HEK293T (cell line): Measurements from ENCODE around the gene TAS2R40.

Experiments
- ARNT ChIP-seq: fragments of 450-650 bp; IDR thresholded peaks from 2 replicates; pipeline ENCODE4 v1.6.1; 2017; ENCODE audit warnings: mild to moderate bottlenecking
- BHLHE40 ChIP-seq: fragments of 450-650 bp; IDR thresholded peaks from 2 replicates; pipeline ENCODE4 v1.6.1; 2016; ENCODE audit warnings: mild to moderate bottlenecking, moderate library complexity, borderline replicate concordance
- FOXA1 ChIP-seq: fragments of 450-650 bp; IDR thresholded peaks from 2 replicates; pipeline ENCODE4 v1.6.1; 2016; ENCODE audit warnings: mild to moderate bottlenecking
- FOXK2 ChIP-seq: fragments of 450-650 bp; IDR thresholded peaks from 2 replicates; pipeline ENCODE4 v1.6.1; 2016; ENCODE audit warnings: mild to moderate bottlenecking
- FOXM1 ChIP-seq: fragments of 450-650 bp; IDR thresholded peaks from 2 replicates; pipeline ENCODE4 v1.6.1; 2017; ENCODE audit warnings: mild to moderate bottlenecking, borderline replicate concordance
- HDGF ChIP-seq: fragments of 450-650 bp; IDR thresholded peaks from 2 replicates; pipeline ENCODE4 v1.6.1; 2017; ENCODE audit warnings: antibody characterized with exemption, borderline replicate concordance
- L3MBTL2 ChIP-seq: fragments of 450-650 bp; conservative IDR thresholded peaks from 2 replicates; pipeline ENCODE4 v1.6.1; 2016; ENCODE audit warnings: mild to moderate bottlenecking
- LEF1 ChIP-seq: fragments of 450-650 bp; IDR thresholded peaks from 2 replicates; pipeline ENCODE4 v1.6.1; 2017; ENCODE audit warnings: mild to moderate bottlenecking, borderline replicate concordance
- SP1 ChIP-seq: fragments of 450-650 bp; IDR thresholded peaks from 2 replicates; pipeline ENCODE4 v1.6.1; 2017
- SUZ12 ChIP-seq: fragments of 450-650 bp; IDR thresholded peaks from 2 replicates; pipeline ENCODE4 v1.6.1; 2016; ENCODE audit warnings: mild to moderate bottlenecking
- TF ChIP-seq, protein P1 (sequence below): fragments of 450-650 bp; IDR thresholded peaks from 2 replicates; pipeline ENCODE4 v1.6.1; 2016

DNA sequence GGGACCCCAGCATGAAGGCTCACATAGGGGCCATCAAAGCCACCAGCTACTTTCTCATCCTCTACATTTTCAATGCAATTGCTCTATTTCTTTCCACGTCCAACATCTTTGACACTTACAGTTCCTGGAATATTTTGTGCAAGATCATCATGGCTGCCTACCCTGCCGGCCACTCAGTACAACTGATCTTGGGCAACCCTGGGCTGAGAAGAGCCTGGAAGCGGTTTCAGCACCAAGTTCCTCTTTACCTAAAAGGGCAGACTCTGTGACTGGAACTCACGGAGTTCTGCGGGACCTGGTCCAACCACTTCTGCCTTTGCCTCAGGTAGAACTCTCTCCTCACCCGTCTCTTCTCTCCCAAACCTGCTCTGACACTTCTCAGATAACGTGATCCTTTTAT is 945 bp downstream of the TAS2R40 start:
- TF ChIP-seq LEF1 (no peak), SUZ12 (no peak), FOXA1 (no peak), BHLHE40 (no peak), ARNT (no peak), SP1 (no peak), HDGF (no peak), L3MBTL2 (no peak), FOXK2 (no peak), FOXM1 (no peak)
- TF ChIP-seq, protein P1, sequence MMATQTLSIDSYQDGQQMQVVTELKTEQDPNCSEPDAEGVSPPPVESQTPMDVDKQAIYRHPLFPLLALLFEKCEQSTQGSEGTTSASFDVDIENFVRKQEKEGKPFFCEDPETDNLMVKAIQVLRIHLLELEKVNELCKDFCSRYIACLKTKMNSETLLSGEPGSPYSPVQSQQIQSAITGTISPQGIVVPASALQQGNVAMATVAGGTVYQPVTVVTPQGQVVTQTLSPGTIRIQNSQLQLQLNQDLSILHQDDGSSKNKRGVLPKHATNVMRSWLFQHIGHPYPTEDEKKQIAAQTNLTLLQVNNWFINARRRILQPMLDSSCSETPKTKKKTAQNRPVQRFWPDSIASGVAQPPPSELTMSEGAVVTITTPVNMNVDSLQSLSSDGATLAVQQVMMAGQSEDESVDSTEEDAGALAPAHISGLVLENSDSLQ, result no peak
